Measurements from ENCODE around the gene GGT5.
"Not testable (repeated sequence)": the region's sequence is repeated elsewhere in the genome, so short reads cannot be mapped to it uniquely, and the experiment has no call there.

GRCh38 chr22:24274696-24275405, 30.0 kb upstream of the GGT5 start:
- not testable (repeated sequence) for TF ChIP-seq CTCF, EZH2phosphoT487 (IDR thresholded peaks at IDR 0.05; ENCODE audit: low read length)

All from MM.1S (cell line).